GM06990 (cell line): ENCODE results near the gene CD33.

Experiments
- DNase-seq: peaks from one replicate; pipeline ENCODE4 v3.0.0-alpha.2; 2011; ENCODE audit not compliant: insufficient read length; ENCODE audit errors: extremely low read depth
- H3K27me3 ChIP-seq: replicated peaks from 2 replicates; pipeline ENCODE4 v1.6.0; 2011; ENCODE audit warnings: low read length; ENCODE audit not compliant: control insufficient read depth, insufficient read depth
- H3K36me3 ChIP-seq: 2 replicates; pipeline ENCODE4 v1.5.1; 2011; ENCODE audit warnings: low read length; ENCODE audit not compliant: control insufficient read depth, insufficient read depth
- H3K4me3 ChIP-seq: replicated peaks from 2 replicates; pipeline ENCODE4 v1.5.1; 2011; ENCODE audit warnings: low read depth, mild to moderate bottlenecking, control low read depth, low read length
- CTCF ChIP-seq: IDR thresholded peaks from 2 replicates; pipeline ENCODE4 v1.5.1; 2011; ENCODE audit warnings: low read length, control low read depth, mild to moderate bottlenecking, inconsistent platforms; ENCODE audit not compliant: insufficient read depth, poor library complexity, severe bottlenecking

The CD33 gene

GRCh38 chr19:51194527-51195315, 30.2 kb upstream of the CD33 start:
- TF ChIP-seq CTCF = no peak
- no peaks in the 10 kb centered on the region; the same call in 1 of the 2 replicates for H3K27me3 ChIP-seq

GRCh38 chr19:51195316-51195586, 29.6 kb upstream of the CD33 start:
- TF ChIP-seq CTCF = no peak
- Histone ChIP-seq H3K27me3 (no peaks in the 10 kb centered on the region; the same call in 1 of the 2 replicates), H3K36me3 (no peaks in the 10 kb centered on the region), H3K4me3 (no peak overlapping the region)
- DNase-seq = no peak

More at GRCh38 chr19:51194527-51195315, 30.2 kb upstream of the CD33 start:
- no peak for DNase-seq
- H3K4me3 ChIP-seq = no peak overlapping the region; the same call in 1 of the 2 replicates
- no peaks in the 10 kb centered on the region for H3K36me3 ChIP-seq

GRCh38 chr19:51195616-51196015, 29.3 kb upstream of the CD33 start:
- no peak for TF ChIP-seq CTCF
- Histone ChIP-seq H3K4me3 (no peak overlapping the region), H3K36me3 (no peaks in the 10 kb centered on the region), H3K27me3 (no peaks in the 10 kb centered on the region; the same call in 1 of the 2 replicates)
- DNase-seq = no peak

- DNase-seq = no peak
- Histone ChIP-seq H3K4me3 (no peak overlapping the region), H3K36me3 (no peaks in the 10 kb centered on the region), H3K27me3 (no peaks in the 10 kb centered on the region; the same call in 1 of the 2 replicates)
- TF ChIP-seq CTCF = no peak
These were observed 28.7 kb upstream of the CD33 start for GRCh38 chr19:51196181-51196580.

GRCh38 chr19:51198641-51199040, 26.2 kb upstream of the CD33 start:
- no peak for DNase-seq
- TF ChIP-seq CTCF = no peak
- Histone ChIP-seq H3K4me3 (no peak overlapping the region), H3K27me3 (no peaks in the 10 kb centered on the region; the same call in none of the 2 replicates), H3K36me3 (no peaks in the 10 kb centered on the region)

- no peaks in the 10 kb centered on the region; the same call in 1 of the 2 replicates for H3K27me3 ChIP-seq
- TF ChIP-seq CTCF = no peak
- no peak for DNase-seq
- H3K36me3 ChIP-seq = no peaks in the 10 kb centered on the region
- H3K4me3 ChIP-seq = no peak overlapping the region
These were observed 24.7 kb upstream of the CD33 start for GRCh38 chr19:51200071-51200666.
